HepG2 (cell line): ENCODE data around the gene CTDP1. TPM values are rescaled to one million over a fixed set of nuclear protein-coding genes. Genes with fewer than 3 reads are reported as not detected.

Experiments used
- EZH2 ChIP-seq: conservative IDR thresholded peaks from 2 replicates; pipeline ENCODE4 v1.6.1; 2012; ENCODE audit warnings: mild to moderate bottlenecking, low read depth, low read length, moderate library complexity
- HNF4A ChIP-seq: sonication (generic); formaldehyde crosslinking; IDR thresholded peaks from 2 replicates; pipeline ENCODE4 v1.4.0; 2020; ENCODE audit warnings: missing genetic modification reagents
- LCORL ChIP-seq, 2 experiments: fragments of 450-650 bp in 1 of 2; sonication (generic) in 1 of 2; formaldehyde crosslinking in 1 of 2; IDR thresholded peaks; 2 replicates each; pipeline versions ENCODE4 v1.5.0 to v1.6.1; 2017 to 2020; ENCODE audit warnings: antibody characterized with exemption in 1 of 2, missing genetic modification reagents in 1 of 2
- NONO ChIP-seq, 2 experiments: fragments of 450-650 bp in 1 of 2; sonication (generic) in 1 of 2; formaldehyde crosslinking in 1 of 2; IDR thresholded peaks in 1 of 2; conservative IDR thresholded peaks in 1 of 2; 2 replicates each; pipeline versions ENCODE4 v1.6.1 to v1.8.0; 2017 to 2022; ENCODE audit warnings: mild to moderate bottlenecking in 1 of 2, missing genetic modification reagents in 1 of 2, moderate library complexity in 1 of 2
- PRDM4 ChIP-seq: sonication (generic); formaldehyde crosslinking; IDR thresholded peaks from 2 replicates; pipeline ENCODE4 v1.9.0; 2021; ENCODE audit warnings: missing genetic modification reagents, borderline replicate concordance
- RNF219 ChIP-seq: sonication (generic); formaldehyde crosslinking; IDR thresholded peaks from 2 replicates; pipeline ENCODE4 v1.5.0; 2020; ENCODE audit warnings: mild to moderate bottlenecking, missing genetic modification reagents
- SRSF4 ChIP-seq: fragments of 200-400 bp; formaldehyde crosslinking; IDR thresholded peaks from one replicate; pipeline ENCODE4 v1.6.1; 2018; ENCODE audit warnings: mild to moderate bottlenecking, low read depth, low read length, moderate library complexity; ENCODE audit not compliant: poor library complexity, severe bottlenecking
- ZFP1 ChIP-seq: IDR thresholded peaks from 2 replicates; pipeline ENCODE4 v1.6.1; 2016
- ZNF264 ChIP-seq: sonication (generic); formaldehyde crosslinking; IDR thresholded peaks from 2 replicates; pipeline ENCODE4 v1.4.0; 2020; ENCODE audit warnings: missing genetic modification reagents
- ZNF44 ChIP-seq: sonication (generic); formaldehyde crosslinking; IDR thresholded peaks from 2 replicates; pipeline ENCODE4 v1.5.1; 2020; ENCODE audit warnings: mild to moderate bottlenecking, missing genetic modification reagents
- ZNF614 ChIP-seq: IDR thresholded peaks from 2 replicates; pipeline ENCODE4 v1.6.1; 2018; ENCODE audit warnings: missing biosample characterization, missing genetic modification reagents, inconsistent platforms, borderline replicate concordance
- ZNF710 ChIP-seq: sonication (generic); formaldehyde crosslinking; IDR thresholded peaks from 2 replicates; pipeline ENCODE4 v1.5.0; 2020; ENCODE audit warnings: mild to moderate bottlenecking, missing genetic modification reagents, borderline replicate concordance
- ZNF816 ChIP-seq: sonication (generic); formaldehyde crosslinking; IDR thresholded peaks from 2 replicates; pipeline ENCODE4 v1.8.0; 2022; ENCODE audit warnings: missing genetic modification reagents, mild to moderate bottlenecking, borderline replicate concordance
- polyA plus RNA-seq, 8 experiments: library from polyadenylated mRNA; depleted of rRNA in 3 of 8; stranded (reverse) in 7 of 8; unstranded in 1 of 8; fragments of >200 nt; fragmentation: Illumina TruSeq in 4 of 8; extraction: Trizol in 4 of 8; gene quantifications; 2 replicates each; pipeline versions ENCODE4 v1.2.1 to v1.2.3, GENCODE V29; 2011 to 2016; ENCODE audit warnings: low read depth in 4 of 8, missing spikeins in 1 of 8, mixed read lengths in 1 of 8; ENCODE audit not compliant: insufficient read depth in 1 of 8
- total RNA-seq, 5 experiments: library from RNA; depleted of rRNA; stranded (reverse); fragments of >200 nt; fragmentation: Illumina TruSeq; extraction: Trizol; gene quantifications; 2 replicates each; pipeline ENCODE4 v1.2.3, GENCODE V29; 2016; ENCODE audit warnings: low read depth in 1 of 5
- TF ChIP-seq, protein P1 (sequence below): sonication (generic); formaldehyde crosslinking; conservative IDR thresholded peaks from 2 replicates; pipeline ENCODE4 v1.5.0; 2020; ENCODE audit warnings: missing genetic modification reagents
- TF ChIP-seq, protein P2 (sequence below): sonication (generic); formaldehyde crosslinking; IDR thresholded peaks from 2 replicates; pipeline ENCODE4 v1.5.1; 2020; ENCODE audit warnings: mild to moderate bottlenecking, missing genetic modification reagents, borderline replicate concordance

The CTDP1 gene
- total and polyA plus RNA-seq, 2 of the 13 experiments (the other 11 are each of a cell fraction or from before 2014, with no cell fraction given) = 6.9 to 11.0 TPM

GRCh38 chr18:79678665-79679551 lies 695 bp upstream of the CTDP1 start (continued):
- 0 out of 2 replicates have a peak, but pooled peaks have one; percentile 18 for TF ChIP-seq RNF219 (CRISPR knock-in tag)
- no peak for TF ChIP-seq PRDM4 (CRISPR knock-in tag)
- no peak; the same call in 1 of the 2 replicates for TF ChIP-seq ZNF264
- no peak for TF ChIP-seq SRSF4
- TF ChIP-seq, protein P1, sequence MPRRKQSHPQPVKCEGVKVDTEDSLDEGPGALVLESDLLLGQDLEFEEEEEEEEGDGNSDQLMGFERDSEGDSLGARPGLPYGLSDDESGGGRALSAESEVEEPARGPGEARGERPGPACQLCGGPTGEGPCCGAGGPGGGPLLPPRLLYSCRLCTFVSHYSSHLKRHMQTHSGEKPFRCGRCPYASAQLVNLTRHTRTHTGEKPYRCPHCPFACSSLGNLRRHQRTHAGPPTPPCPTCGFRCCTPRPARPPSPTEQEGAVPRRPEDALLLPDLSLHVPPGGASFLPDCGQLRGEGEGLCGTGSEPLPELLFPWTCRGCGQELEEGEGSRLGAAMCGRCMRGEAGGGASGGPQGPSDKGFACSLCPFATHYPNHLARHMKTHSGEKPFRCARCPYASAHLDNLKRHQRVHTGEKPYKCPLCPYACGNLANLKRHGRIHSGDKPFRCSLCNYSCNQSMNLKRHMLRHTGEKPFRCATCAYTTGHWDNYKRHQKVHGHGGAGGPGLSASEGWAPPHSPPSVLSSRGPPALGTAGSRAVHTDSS = no peak
- no peak for TF ChIP-seq NONO (IDR thresholded peaks at IDR 0.05)
- peak; percentile 96 for TF ChIP-seq NONO (CRISPR knock-in tag; conservative IDR thresholded peaks at IDR 0.05)
- TF ChIP-seq, protein P2, sequence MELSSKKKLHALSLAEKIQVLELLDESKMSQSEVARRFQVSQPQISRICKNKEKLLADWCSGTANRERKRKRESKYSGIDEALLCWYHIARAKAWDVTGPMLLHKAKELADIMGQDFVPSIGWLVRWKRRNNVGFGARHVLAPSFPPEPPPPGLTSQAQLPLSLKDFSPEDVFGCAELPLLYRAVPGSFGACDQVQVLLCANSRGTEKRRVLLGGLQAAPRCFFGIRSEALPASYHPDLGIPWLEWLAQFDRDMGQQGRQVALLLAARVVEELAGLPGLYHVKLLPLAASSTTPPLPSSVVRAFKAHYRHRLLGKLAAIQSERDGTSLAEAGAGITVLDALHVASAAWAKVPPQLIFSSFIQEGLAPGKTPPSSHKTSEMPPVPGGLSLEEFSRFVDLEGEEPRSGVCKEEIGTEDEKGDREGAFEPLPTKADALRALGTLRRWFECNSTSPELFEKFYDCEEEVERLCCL = no peak
- TF ChIP-seq LCORL (IDR thresholded peaks at IDR 0.05) = no peak
- TF ChIP-seq LCORL (CRISPR knock-in tag; IDR thresholded peaks at IDR 0.05) = peak; percentile 93
- no peak for TF ChIP-seq ZNF816 (CRISPR knock-in tag)
- TF ChIP-seq ZFP1 (CRISPR knock-in tag) = peak; percentile 54; the same call in 1 of the 2 replicates
- TF ChIP-seq ZNF614 (CRISPR knock-in tag) = peak; percentile 82; the same call in 1 of the 2 replicates
- no peak for TF ChIP-seq EZH2
- TF ChIP-seq HNF4A = peak; percentile 42
- 0 out of 2 replicates have a peak, but pooled peaks have one; percentile 88 for TF ChIP-seq ZNF44 (CRISPR knock-in tag)
- TF ChIP-seq ZNF710 (CRISPR knock-in tag) = peak; percentile 82; the same call in 1 of the 2 replicates
